ENCODE data around the gene YEATS2. TPM values are rescaled to one million over a fixed set of nuclear protein-coding genes. Genes with fewer than 3 reads are reported as not detected.

YEATS2 gene
- total RNA-seq, 1 experiment from 2014 or later: 33.8 TPM

DNA sequence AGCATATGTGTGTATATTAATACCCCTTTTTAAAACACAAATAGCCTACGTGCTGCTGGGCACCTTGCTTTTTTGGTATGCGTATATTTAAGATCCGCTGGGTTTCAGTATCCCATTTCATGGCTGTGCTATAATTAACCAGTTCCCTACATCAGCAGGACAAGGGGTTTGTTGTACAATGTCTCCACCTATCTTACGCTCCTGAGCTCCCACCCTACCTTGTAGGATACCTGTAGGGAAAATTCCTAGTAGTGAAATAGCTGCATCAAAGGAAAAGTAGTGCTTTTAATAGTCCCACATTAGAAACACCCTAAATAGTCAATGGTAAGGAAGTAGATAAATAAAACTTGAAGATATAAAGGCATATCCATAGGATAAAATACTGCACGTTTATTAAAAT lies 126.4 kb downstream of the YEATS2 start:
- ChIA-PET CTCF (no interaction called here), POLR2A (no interaction called here)
- Histone ChIP-seq H3K4me1 (ENCODE audit: control insufficient read depth, insufficient read depth, low read length) (peaks cover 17% of the 10 kb centered on the region), H3K4me3 (ENCODE audit: low read depth in 2 of 2, low read length in 2 of 2) (no peak overlapping the region), H3K36me3 (ENCODE audit: control insufficient read depth, insufficient read depth, low read length) (no peaks in the 10 kb centered on the region), H3K27ac (ENCODE audit: low read length) (no peak overlapping the region), H3K27me3 (ENCODE audit: control insufficient read depth, insufficient read depth, low read length) (no peaks in the 10 kb centered on the region), H3K9me3 (ENCODE audit: control insufficient read depth, insufficient read depth, low read depth, low read length) (no peaks in the 10 kb centered on the region)
- TF ChIP-seq SIN3A (IDR thresholded peaks at IDR 0.05; ENCODE audit: borderline replicate concordance, insufficient read depth, low read depth, low read length) (no peak), POLR2AphosphoS5 (IDR thresholded peaks at IDR 0.05; ENCODE audit: low read depth, low read length) (no peak), TCF7L2 (IDR thresholded peaks at IDR 0.05; ENCODE audit: low read depth, low read length) (no peak), REST (IDR thresholded peaks at IDR 0.05; ENCODE audit: insufficient read depth in 1 of 2, low read depth in 2 of 2, low read length in 1 of 2) (no peak)
- TF ChIP-seq, protein P1, sequence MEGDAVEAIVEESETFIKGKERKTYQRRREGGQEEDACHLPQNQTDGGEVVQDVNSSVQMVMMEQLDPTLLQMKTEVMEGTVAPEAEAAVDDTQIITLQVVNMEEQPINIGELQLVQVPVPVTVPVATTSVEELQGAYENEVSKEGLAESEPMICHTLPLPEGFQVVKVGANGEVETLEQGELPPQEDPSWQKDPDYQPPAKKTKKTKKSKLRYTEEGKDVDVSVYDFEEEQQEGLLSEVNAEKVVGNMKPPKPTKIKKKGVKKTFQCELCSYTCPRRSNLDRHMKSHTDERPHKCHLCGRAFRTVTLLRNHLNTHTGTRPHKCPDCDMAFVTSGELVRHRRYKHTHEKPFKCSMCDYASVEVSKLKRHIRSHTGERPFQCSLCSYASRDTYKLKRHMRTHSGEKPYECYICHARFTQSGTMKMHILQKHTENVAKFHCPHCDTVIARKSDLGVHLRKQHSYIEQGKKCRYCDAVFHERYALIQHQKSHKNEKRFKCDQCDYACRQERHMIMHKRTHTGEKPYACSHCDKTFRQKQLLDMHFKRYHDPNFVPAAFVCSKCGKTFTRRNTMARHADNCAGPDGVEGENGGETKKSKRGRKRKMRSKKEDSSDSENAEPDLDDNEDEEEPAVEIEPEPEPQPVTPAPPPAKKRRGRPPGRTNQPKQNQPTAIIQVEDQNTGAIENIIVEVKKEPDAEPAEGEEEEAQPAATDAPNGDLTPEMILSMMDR (IDR thresholded peaks at IDR 0.05): no peak
- in situ Hi-C loops (cut with HindIII; ENCODE audit: low pct_unique_long_range_greater_than_20kb, low sequenced_read_pairs) (no loop called here), intact Hi-C loops (cut with micrococcal nuclease; ENCODE audit: unreplicated experiment) (no loop called here)
- DNase-seq (ENCODE audit: low read depth, low spot score): no peak
- BruUV-seq (replicated peaks): no TSS peak
- ATAC-seq: no peak

DNA sequence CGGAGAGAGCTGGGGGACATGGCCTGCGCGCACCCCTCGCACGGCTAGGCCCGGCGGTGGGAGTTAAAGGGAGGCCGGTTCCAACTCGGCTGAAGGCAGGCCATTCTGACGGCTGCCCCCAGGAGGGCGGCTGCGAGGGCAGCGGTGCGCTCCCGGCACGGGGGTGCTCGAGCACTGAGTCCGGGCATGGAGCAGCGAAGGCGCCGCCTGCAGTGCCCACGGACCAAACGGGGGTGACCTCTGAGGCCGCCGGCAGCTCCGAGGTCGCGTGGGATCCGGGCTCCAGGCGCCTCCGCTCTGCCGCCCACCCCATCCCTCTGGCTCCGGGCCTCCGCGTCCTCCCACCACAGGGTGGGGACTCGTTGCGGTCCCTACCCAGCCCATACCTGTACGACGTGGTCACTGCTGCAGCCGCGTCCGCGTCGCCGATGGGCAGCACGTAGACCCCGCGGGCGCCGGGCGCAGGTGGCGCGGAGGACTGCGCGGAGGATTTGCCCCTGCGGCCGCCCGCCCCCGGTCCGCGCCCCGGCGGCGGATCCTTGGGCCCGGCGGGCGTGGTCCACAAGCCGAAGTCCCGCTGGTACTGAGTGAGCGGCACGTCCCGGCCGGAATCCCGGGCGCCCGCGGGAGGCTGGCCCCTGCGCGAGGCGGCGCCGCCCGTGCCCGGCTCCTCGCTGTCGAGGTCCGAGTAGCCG lies 127.3 kb downstream of the YEATS2 start:
- peaks cover 17% of the 10 kb centered on the region for H3K4me1 ChIP-seq (ENCODE audit: control insufficient read depth, insufficient read depth, low read length)
- peak overlapping the region; percentile 63 to 67 for H3K4me3 ChIP-seq (ENCODE audit: low read depth in 2 of 2, low read length in 2 of 2)
- H3K9me3 ChIP-seq (ENCODE audit: control insufficient read depth, insufficient read depth, low read depth, low read length): no peaks in the 10 kb centered on the region
- CTCF ChIA-PET: interaction anchor here (0.6 kb wide), 1 partner anchor 42 kb away, joined by 3 read pairs; no protein-coding TSS in a partner anchor
- ATAC-seq (peak; percentile 67), DNase-seq (ENCODE audit: low read depth, low spot score) (no peak)
- intact Hi-C loops (cut with micrococcal nuclease; ENCODE audit: unreplicated experiment) (no loop called here), in situ Hi-C loops (cut with HindIII; ENCODE audit: low pct_unique_long_range_greater_than_20kb, low sequenced_read_pairs) (no loop called here)
- no peaks in the 10 kb centered on the region for H3K27me3 ChIP-seq (ENCODE audit: control insufficient read depth, insufficient read depth, low read length)
- no TSS peak for BruUV-seq (replicated peaks)
- TF ChIP-seq SIN3A (IDR thresholded peaks at IDR 0.05; ENCODE audit: borderline replicate concordance, insufficient read depth, low read depth, low read length) (0 out of 2 replicates have a peak, but pooled peaks have one; percentile 29), POLR2AphosphoS5 (IDR thresholded peaks at IDR 0.05; ENCODE audit: low read depth, low read length) (no peak), TCF7L2 (IDR thresholded peaks at IDR 0.05; ENCODE audit: low read depth, low read length) (no peak)
- peak overlapping the region; percentile 44; the same call in 1 of the 2 replicates for H3K27ac ChIP-seq (ENCODE audit: low read length)
- no peaks in the 10 kb centered on the region for H3K36me3 ChIP-seq (ENCODE audit: control insufficient read depth, insufficient read depth, low read length)
- POLR2A ChIA-PET: interaction anchor here (0.5 kb wide), 1 partner anchor 127 kb away, joined by 4 read pairs; the partner anchor contains the start of gene YEATS2

Measured in Panc1 (cell line).